Measurements from ENCODE around the gene TMEM87B.

The TMEM87B gene

DNA sequence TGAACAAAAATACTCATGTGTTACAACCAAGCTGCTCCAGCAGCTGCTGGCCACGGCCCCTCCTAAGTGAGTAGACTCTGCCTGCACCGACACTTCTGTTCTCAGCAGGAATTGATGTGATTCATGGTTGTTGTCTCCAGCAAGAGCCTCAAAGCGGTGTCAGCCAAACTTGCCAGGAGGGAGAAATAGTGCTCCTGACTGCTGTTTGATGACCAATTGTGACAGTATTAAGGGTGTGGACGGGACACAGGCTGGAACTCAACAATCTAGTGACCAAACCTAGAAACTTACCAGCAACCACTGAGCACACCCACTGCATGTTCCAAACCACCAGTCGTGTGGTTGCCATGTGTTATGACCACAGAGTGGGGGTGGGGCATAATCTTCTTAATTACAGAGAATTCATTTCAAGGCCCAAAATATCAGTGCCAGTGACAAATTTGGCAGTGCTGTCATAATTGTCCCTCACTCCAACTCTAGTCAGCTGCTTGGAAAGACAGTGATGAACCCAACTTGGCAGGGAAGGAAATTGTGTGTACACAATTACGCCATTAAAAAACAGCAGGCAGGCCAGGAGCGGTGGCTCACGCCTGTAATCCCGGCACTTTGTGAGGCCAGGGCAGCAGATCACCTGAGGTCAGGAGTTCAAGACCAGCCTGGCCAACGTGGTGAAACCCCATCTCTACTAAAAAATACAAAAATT is 113.5 kb downstream of the TMEM87B start:
- DNase-seq (ENCODE audit: low read depth), result peak; percentile 64
